Esophagus squamous epithelium (tissue), 5 donors: ENCODE measurements around the gene GINS1. TPM values are rescaled to one million over a fixed set of nuclear protein-coding genes. Genes with fewer than 3 reads are reported as not detected.

Experiments
- DNase-seq: peaks from one replicate; lab custom pipeline; 2025; lab: John Stamatoyannopoulos, UW
- H3K27ac ChIP-seq, 4 donors: fragments of 200-600 bp; sonication (generic); one replicate each; pipeline ENCODE4 v1.5.1; 2016 to 2019; ENCODE audit warnings: mild to moderate bottlenecking in 1 of 4
- H3K27me3 ChIP-seq, 4 donors: fragments of 200-600 bp; sonication (generic); 1 replicate in 3 of 4; 2 replicates in 1 of 4; pipeline versions ENCODE4 v1.5.1 to v1.6.0; 2017 to 2021; ENCODE audit warnings: antibody characterized with exemption in 1 of 4
- H3K36me3 ChIP-seq, 3 donors: fragments of 200-600 bp; sonication (generic); one replicate each; pipeline ENCODE4 v1.5.1; 2016 to 2019
- H3K4me1 ChIP-seq, 3 donors: fragments of 200-600 bp; sonication (generic); one replicate each; pipeline ENCODE4 v1.5.1; 2017 to 2019
- H3K4me3 ChIP-seq, 4 donors: fragments of 200-600 bp; sonication (generic); 1 replicate in 3 of 4; 2 replicates in 1 of 4; pipeline ENCODE4 v1.5.1; 2016 to 2019; ENCODE audit warnings: mild to moderate bottlenecking in 2 of 4, moderate library complexity in 1 of 4
- H3K9me3 ChIP-seq, 3 donors: fragments of 200-600 bp; sonication (generic); one replicate each; pipeline ENCODE4 v1.5.1; 2016 to 2019
- POLR2A ChIP-seq, 4 donors: fragments of 450-650 bp; IDR thresholded peaks; one replicate each; pipeline ENCODE4 v1.6.1; 2017; ENCODE audit warnings: antibody characterized with exemption in 4 of 4, mild to moderate bottlenecking in 4 of 4, moderate library complexity in 3 of 4
- WGBS, 2 donors: methylation state at CpG; one replicate each; pipeline ENCODE4 v1.1.5; 2018; 5-methylcytosine and 5-hydroxymethylcytosine counted together
- intact Hi-C: fragments of 100-400 bp; cut with DNase I; formaldehyde crosslinking; loops from one replicate; pipeline ENCODE4 v1.15.0; 2022
- total RNA-seq, 4 donors: library from RNA; depleted of rRNA; stranded (reverse); fragments of >200 nt; gene quantifications; one replicate each; pipeline ENCODE4 v1.1.0, GENCODE V29; 2016
- TF ChIP-seq, protein P1 (sequence below), 6 experiments: fragments of 450-650 bp in 4 of 6; fragments of 200-600 bp in 2 of 6; sonication (generic) in 2 of 6; IDR thresholded peaks; one replicate each; pipeline ENCODE4 v1.5.1; 2016 to 2019; ENCODE audit warnings: antibody characterized with exemption in 6 of 6, mild to moderate bottlenecking in 4 of 6, moderate library complexity in 4 of 6
- donor health status: DM: yes; HTN: yes; CAD: no.

Gene GINS1
- total RNA-seq, 4 donors from 2014 or later, result 3.4 to 12.9 (median 6.4) TPM

DNA sequence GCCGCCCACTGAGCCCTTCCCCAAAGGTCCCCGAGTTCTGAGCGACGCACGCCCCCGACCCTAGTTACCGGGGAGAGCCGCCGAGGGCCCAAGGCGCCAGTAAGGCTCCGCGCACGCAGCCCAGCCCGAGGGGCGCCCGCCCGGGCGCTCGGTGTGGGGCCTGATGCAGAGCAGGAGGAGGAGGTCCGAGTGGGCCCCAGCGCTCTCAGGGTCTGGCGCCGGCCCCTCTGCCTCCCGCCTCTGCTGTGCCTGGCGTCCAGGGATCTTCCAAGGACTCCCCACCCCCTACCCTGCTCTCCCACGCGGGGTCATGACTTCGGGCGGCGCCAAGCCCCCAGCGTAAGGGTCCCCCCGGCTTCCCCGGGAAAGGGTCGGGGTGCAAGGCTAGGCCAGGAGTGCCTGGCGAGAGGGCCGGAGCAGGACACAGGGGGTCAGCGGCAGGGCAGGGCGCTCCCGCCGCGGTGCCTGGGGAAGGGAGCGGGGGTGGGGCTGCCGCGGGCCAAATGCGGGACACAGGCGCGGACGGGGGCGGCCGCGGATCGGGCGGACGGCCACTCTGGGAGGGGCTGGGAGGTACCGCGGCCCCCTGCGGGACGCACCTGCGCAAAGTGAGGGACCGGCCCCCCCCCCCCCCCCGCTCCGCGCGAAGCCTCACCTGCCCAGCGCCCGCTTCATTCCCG, 17.5 kb upstream of the GINS1 start:
- Histone ChIP-seq H3K36me3 (no peaks in the 10 kb centered on the region), H3K27ac (peak overlapping the region; percentile 86 to 98 (median 92)), H3K4me3 (peak overlapping the region; percentile 78 to 91 (median 81)), H3K9me3 (no peaks in the 10 kb centered on the region), H3K27me3 (no peaks in the 10 kb centered on the region), H3K4me1 (peaks cover 0 to 25% (median 5%) of the 10 kb centered on the region in 3 donors)
- DNase-seq, result no peak
- TF ChIP-seq, protein P1, sequence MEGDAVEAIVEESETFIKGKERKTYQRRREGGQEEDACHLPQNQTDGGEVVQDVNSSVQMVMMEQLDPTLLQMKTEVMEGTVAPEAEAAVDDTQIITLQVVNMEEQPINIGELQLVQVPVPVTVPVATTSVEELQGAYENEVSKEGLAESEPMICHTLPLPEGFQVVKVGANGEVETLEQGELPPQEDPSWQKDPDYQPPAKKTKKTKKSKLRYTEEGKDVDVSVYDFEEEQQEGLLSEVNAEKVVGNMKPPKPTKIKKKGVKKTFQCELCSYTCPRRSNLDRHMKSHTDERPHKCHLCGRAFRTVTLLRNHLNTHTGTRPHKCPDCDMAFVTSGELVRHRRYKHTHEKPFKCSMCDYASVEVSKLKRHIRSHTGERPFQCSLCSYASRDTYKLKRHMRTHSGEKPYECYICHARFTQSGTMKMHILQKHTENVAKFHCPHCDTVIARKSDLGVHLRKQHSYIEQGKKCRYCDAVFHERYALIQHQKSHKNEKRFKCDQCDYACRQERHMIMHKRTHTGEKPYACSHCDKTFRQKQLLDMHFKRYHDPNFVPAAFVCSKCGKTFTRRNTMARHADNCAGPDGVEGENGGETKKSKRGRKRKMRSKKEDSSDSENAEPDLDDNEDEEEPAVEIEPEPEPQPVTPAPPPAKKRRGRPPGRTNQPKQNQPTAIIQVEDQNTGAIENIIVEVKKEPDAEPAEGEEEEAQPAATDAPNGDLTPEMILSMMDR (IDR thresholded peaks at IDR 0.05), result no peak
- TF ChIP-seq POLR2A (IDR thresholded peaks at IDR 0.05), result no peak
- WGBS, 2 donors, result 0% methylated on average over 1 of the region's 67 CpGs; no CpG with 5 or more reads in 1 of the 2 donors
- intact Hi-C loops, result loop anchor here (10.0 kb wide), 2 partner anchors 95 to 395 kb away; partner anchors contain the start of gene APMAP

DNA sequence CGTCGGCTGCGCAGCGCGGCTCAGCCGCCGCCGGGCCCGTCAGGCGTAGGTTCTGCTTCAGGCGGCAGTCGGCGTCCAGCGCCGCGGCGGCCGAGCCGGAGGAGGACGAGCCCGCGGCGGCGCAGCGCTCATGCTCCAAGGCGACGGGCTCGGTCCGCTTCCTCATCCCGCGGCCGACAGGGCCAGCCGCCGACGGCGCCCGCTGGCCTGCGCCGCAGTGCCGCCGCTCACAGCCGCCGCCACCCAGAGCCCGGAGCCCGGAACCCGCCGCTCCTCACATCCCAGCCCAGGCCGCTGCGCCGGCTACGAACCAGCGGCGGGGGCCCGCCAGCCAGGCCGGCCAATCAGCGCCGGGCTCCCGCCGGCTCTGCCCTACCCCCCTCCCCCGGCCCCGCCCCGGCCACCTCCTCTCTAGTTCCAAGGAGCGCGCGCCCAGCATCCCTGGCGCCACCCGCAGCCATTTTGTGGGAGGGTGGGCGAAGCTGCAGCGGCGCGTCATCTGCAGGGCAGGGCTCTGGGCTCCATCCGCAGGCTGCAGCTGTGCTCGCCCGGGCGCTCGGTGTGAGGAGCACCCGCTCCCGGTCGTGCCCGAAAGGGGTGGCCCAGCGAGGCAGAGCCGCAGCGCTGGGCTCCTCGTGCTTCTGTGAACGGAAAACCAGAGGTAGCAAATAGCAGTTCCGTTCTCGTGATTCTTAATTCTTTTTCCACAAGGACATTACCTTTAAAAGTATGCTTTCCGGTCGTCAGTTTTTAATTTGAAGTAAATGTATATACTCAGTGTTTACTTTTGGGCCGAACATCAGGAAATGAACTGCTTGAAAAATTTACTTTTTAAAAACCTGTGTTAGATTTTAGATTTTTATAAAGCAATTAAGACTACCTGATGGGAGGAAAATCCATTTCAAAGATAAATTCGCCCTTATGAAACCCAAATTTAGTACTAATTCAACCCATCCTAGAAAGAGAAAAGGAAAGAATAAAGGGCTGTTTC, 16.6 kb upstream of the GINS1 start, which contains the start of gene ABHD12:
TSS of gene ABHD12 (minus strand) at position 298 of the 991 bp plus-strand sequence. CDS start at position 166, 132 bp downstream.
- intact Hi-C loops, result loop anchor here (10.0 kb wide), 2 partner anchors 96 to 396 kb away; partner anchors contain the start of gene APMAP
- Histone ChIP-seq H3K27me3 (no peaks in the 10 kb centered on the region), H3K4me1 (peaks cover 0 to 21% (median 5%) of the 10 kb centered on the region in 3 donors), H3K9me3 (no peaks in the 10 kb centered on the region), H3K27ac (peak within 1 kb of the TSS; percentile 86 to 98 (median 92)), H3K4me3 (peak within 1 kb of the TSS; percentile 78 to 91 (median 81)), H3K36me3 (no peaks in the 10 kb centered on the region)
- peak; percentile 63 for DNase-seq
- WGBS, 2 donors, result 1 to 3% methylated on average over 14 to 19 of the region's 91 CpGs
- peak in 2 of 4 donors; percentile 80 to 91 for TF ChIP-seq POLR2A (IDR thresholded peaks at IDR 0.05)
- TF ChIP-seq, protein P1 (IDR thresholded peaks at IDR 0.05), result no peak

DNA sequence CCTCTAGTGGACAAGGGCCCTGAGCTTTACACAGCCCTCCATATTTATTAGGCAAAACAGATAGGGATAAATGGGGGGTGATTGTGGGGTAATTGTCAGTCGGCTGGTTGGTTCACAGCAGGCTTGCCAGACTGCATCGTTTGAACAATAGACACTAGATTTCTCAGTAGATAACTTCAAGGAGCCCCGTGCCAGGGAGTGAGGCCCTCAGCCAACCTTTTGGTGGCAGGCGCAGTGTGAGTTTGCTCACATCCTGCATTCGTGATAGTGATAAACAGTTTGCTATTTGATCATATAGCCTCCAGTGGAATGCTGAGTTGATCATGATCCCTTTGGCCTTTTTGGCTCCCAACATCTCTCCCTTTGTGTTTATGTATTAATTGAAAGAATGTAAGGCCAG, 13.2 kb upstream of the GINS1 start:
- WGBS, 2 donors, result 40 to 41% methylated on average over 5 of the region's 5 CpGs
- Histone ChIP-seq H3K36me3 (no peaks in the 10 kb centered on the region), H3K27ac (no peak overlapping the region), H3K4me1 (peaks cover 0 to 34% (median 2%) of the 10 kb centered on the region in 3 donors), H3K9me3 (no peaks in the 10 kb centered on the region), H3K4me3 (no peak overlapping the region), H3K27me3 (no peaks in the 10 kb centered on the region)
- DNase-seq, result no peak
- intact Hi-C loops, result loop anchor here (10.0 kb wide), 2 partner anchors 99 to 399 kb away; partner anchors contain the start of gene APMAP
- no peak for TF ChIP-seq POLR2A (IDR thresholded peaks at IDR 0.05)
- TF ChIP-seq, protein P1 (IDR thresholded peaks at IDR 0.05), result no peak

DNA sequence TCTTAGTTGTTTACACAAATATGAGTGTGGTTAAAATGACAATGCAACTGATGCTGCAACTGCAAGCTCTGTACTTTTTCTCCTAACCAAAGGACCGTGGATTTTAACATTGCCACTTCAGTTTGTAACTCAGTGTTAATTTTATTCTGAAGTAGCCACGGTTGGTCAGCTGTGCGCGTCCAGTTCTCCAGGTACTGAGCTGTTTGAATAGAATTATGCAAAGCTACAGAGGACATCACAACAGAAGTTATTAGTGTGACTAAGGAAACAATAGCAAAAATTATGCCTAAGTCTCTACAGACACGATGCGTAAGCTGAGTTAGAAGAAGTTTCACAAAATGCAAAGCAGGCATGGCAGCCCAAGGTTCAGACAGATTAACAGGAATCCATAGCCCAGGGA, 12.5 kb upstream of the GINS1 start:
- DNase-seq, result no peak
- WGBS, 2 donors, result 74 to 86% methylated on average over 6 of the region's 6 CpGs
- H3K27ac ChIP-seq, result no peak overlapping the region
- H3K9me3 ChIP-seq, result no peaks in the 10 kb centered on the region
- H3K27me3 ChIP-seq, result no peaks in the 10 kb centered on the region
- peaks cover 0 to 27% (median 0%) of the 10 kb centered on the region in 3 donors for H3K4me1 ChIP-seq
- TF ChIP-seq, protein P1 (IDR thresholded peaks at IDR 0.05), result no peak
- TF ChIP-seq POLR2A (IDR thresholded peaks at IDR 0.05), result no peak
- H3K4me3 ChIP-seq, result no peak overlapping the region
- intact Hi-C loops, result loop anchor here (5.0 to 10.0 kb wide), 3 partner anchors 83 to 400 kb away; partner anchors contain the start of gene APMAP
- no peaks in the 10 kb centered on the region for H3K36me3 ChIP-seq
